ENCODE results near the gene MAD2L1.
"Not testable (repeated sequence)": the region's sequence is repeated elsewhere in the genome, so short reads cannot be mapped to it uniquely, and the experiment has no call there.

MAD2L1 gene

GRCh38 chr4:120066517-120067340, at the start of gene MAD2L1:
Gene MAD2L1 (minus strand): TSS chr4:120066848. CDS start chr4:120066734, 114 bp downstream.
- peak; percentile 98 to 99 for DNase-seq (ENCODE audit: low read depth in 2 of 2, low spot score in 1 of 2)

GRCh38 chr4:120111745-120112144, 45.1 kb upstream of the MAD2L1 start:
- no peak for DNase-seq (ENCODE audit: low read depth in 2 of 2, low spot score in 1 of 2)

GRCh38 chr4:120109406-120109805, 42.8 kb upstream of the MAD2L1 start:
- no peak for DNase-seq (ENCODE audit: low read depth in 2 of 2, low spot score in 1 of 2)

- no peak for DNase-seq (ENCODE audit: low read depth in 2 of 2, low spot score in 1 of 2)
Measured at GRCh38 chr4:120105472-120105871, 38.8 kb upstream of the MAD2L1 start.

GRCh38 chr4:120096508-120097297, 30.1 kb upstream of the MAD2L1 start:
- no peak for DNase-seq (ENCODE audit: low read depth in 2 of 2, low spot score in 1 of 2)

GRCh38 chr4:120088507-120088906, 21.9 kb upstream of the MAD2L1 start:
- DNase-seq (ENCODE audit: low read depth in 2 of 2, low spot score in 1 of 2), result no peak

GRCh38 chr4:120088066-120088465, 21.4 kb upstream of the MAD2L1 start:
- not testable (repeated sequence) for DNase-seq (ENCODE audit: low read depth in 2 of 2, low spot score in 1 of 2)

- no peak for DNase-seq (ENCODE audit: low read depth in 2 of 2, low spot score in 1 of 2)
Measured at GRCh38 chr4:120085705-120086104, 19.1 kb upstream of the MAD2L1 start.

GRCh38 chr4:120084327-120084726, 17.7 kb upstream of the MAD2L1 start:
- no peak for DNase-seq (ENCODE audit: low read depth in 2 of 2, low spot score in 1 of 2)

- no peak for DNase-seq (ENCODE audit: low read depth in 2 of 2, low spot score in 1 of 2)
Measured at GRCh38 chr4:120083152-120083551, 16.5 kb upstream of the MAD2L1 start.

GRCh38 chr4:120082251-120082650, 15.6 kb upstream of the MAD2L1 start:
- DNase-seq (ENCODE audit: low read depth in 2 of 2, low spot score in 1 of 2), result no peak

- DNase-seq (ENCODE audit: low read depth in 2 of 2, low spot score in 1 of 2), result no peak
Measured at GRCh38 chr4:120081726-120082125, 15.1 kb upstream of the MAD2L1 start.

- DNase-seq (ENCODE audit: low read depth in 2 of 2, low spot score in 1 of 2), result no peak
Measured at GRCh38 chr4:120080533-120080932, 13.9 kb upstream of the MAD2L1 start.

GRCh38 chr4:120079839-120080520, 13.3 kb upstream of the MAD2L1 start:
- DNase-seq (ENCODE audit: low read depth in 2 of 2, low spot score in 1 of 2), result no peak

GRCh38 chr4:120078216-120078615, 11.6 kb upstream of the MAD2L1 start:
- no peak for DNase-seq (ENCODE audit: low read depth in 2 of 2, low spot score in 1 of 2)

GRCh38 chr4:120071192-120071795, 4.6 kb upstream of the MAD2L1 start:
- DNase-seq (ENCODE audit: low read depth in 2 of 2, low spot score in 1 of 2), result no peak

- DNase-seq (ENCODE audit: low read depth in 2 of 2, low spot score in 1 of 2), result no peak
Measured at GRCh38 chr4:120070196-120070595, 3.5 kb upstream of the MAD2L1 start.

GRCh38 chr4:120065974-120066516, 603 bp downstream of the MAD2L1 start:
- no peak for DNase-seq (ENCODE audit: low read depth in 2 of 2, low spot score in 1 of 2)

- no peak for DNase-seq (ENCODE audit: low read depth in 2 of 2, low spot score in 1 of 2)
Measured at GRCh38 chr4:120064887-120065286, 1.8 kb downstream of the MAD2L1 start.

- DNase-seq (ENCODE audit: low read depth in 2 of 2, low spot score in 1 of 2), result not testable (repeated sequence)
Measured at GRCh38 chr4:120063711-120064110, 2.9 kb downstream of the MAD2L1 start.

- DNase-seq (ENCODE audit: low read depth in 2 of 2, low spot score in 1 of 2), result no peak
Measured at GRCh38 chr4:120062663-120063195, 3.9 kb downstream of the MAD2L1 start.

Data from stimulated activated CD8-positive, alpha-beta memory T cell treated with anti-CD3 and anti-CD28 coated beads, Interleukin-4, amount 100 ng/mL, for 4 hours (primary cell).